HEK293 (cell line): ENCODE measurements around the gene OSBP2.
"Not testable (repeated sequence)": the region's sequence is repeated elsewhere in the genome, so short reads cannot be mapped to it uniquely, and the experiment has no call there.

Experiments used
- CTCF ChIA-PET: fragments of 350-600 bp; formaldehyde crosslinking; extraction: SDS; loops from one replicate; lab custom pipeline; 2021; ENCODE audit warnings: antibody characterized with exemption; lab: Yijun Ruan, JAX
- POLR2A ChIA-PET: fragments of 300-600 bp; formaldehyde crosslinking; extraction: SDS; loops from one replicate; lab custom pipeline; 2020; ENCODE audit warnings: antibody characterized with exemption, inconsistent platforms; lab: Yijun Ruan, JAX
- H3K27ac ChIP-seq: fragments of 200-500 bp; sonication (Bioruptor generic); 2 replicates; pipeline ENCODE4 v1.5.1; 2014; ENCODE audit warnings: low read depth, low read length, control low read depth, inconsistent platforms; ENCODE audit errors: extremely low read depth
- H3K36me3 ChIP-seq, 2 experiments: fragments of 200-500 bp in 1 of 2; sonication (Bioruptor generic) in 1 of 2; 1 replicate in 1 of 2; 2 replicates in 1 of 2; pipeline ENCODE4 v1.5.1; 2014 to 2017; ENCODE audit warnings: inconsistent platforms in 2 of 2, low read length in 2 of 2; ENCODE audit not compliant: control insufficient read depth in 2 of 2, insufficient read depth in 1 of 2
- H3K4me1 ChIP-seq: fragments of 200-500 bp; sonication (Bioruptor generic); 2 replicates; pipeline ENCODE4 v1.5.1; 2014; ENCODE audit warnings: mild to moderate bottlenecking, low read length, inconsistent platforms; ENCODE audit not compliant: control insufficient read depth, insufficient read depth
- H3K4me3 ChIP-seq: 2 replicates; pipeline ENCODE4 v1.5.1; 2011; ENCODE audit warnings: low read depth, mild to moderate bottlenecking, control low read depth, low read length, moderate library complexity
- H3K9me3 ChIP-seq: fragments of 200-500 bp; sonication (Bioruptor generic); 2 replicates; pipeline ENCODE4 v1.5.1; 2014; ENCODE audit warnings: low read depth, low read length, inconsistent platforms; ENCODE audit not compliant: control insufficient read depth, insufficient read depth
- GLIS1 ChIP-seq: fragments of 450-650 bp; formaldehyde crosslinking; IDR thresholded peaks from 2 replicates; pipeline ENCODE4 v1.5.1; 2016; ENCODE audit warnings: missing biosample characterization, missing genetic modification characterization
- KLF16 ChIP-seq: fragments of 450-650 bp; formaldehyde crosslinking; IDR thresholded peaks from 2 replicates; pipeline ENCODE4 v1.5.1; 2017; ENCODE audit warnings: missing biosample characterization, missing genetic modification characterization
- SCRT1 ChIP-seq: fragments of 450-650 bp; formaldehyde crosslinking; IDR thresholded peaks from 2 replicates; pipeline ENCODE4 v1.5.1; 2016; ENCODE audit warnings: missing biosample characterization, missing genetic modification characterization, borderline replicate concordance
- SCRT2 ChIP-seq: fragments of 450-650 bp; formaldehyde crosslinking; IDR thresholded peaks from 2 replicates; pipeline ENCODE4 v1.5.1; 2016; ENCODE audit warnings: missing biosample characterization, missing genetic modification characterization
- SP7 ChIP-seq: fragments of 450-650 bp; formaldehyde crosslinking; IDR thresholded peaks from 2 replicates; pipeline ENCODE4 v1.5.1; 2016; ENCODE audit warnings: missing biosample characterization, missing genetic modification characterization
- ZIC2 ChIP-seq: fragments of 450-650 bp; formaldehyde crosslinking; IDR thresholded peaks from 2 replicates; pipeline ENCODE4 v1.5.1; 2016; ENCODE audit warnings: missing biosample characterization, missing genetic modification characterization
- ZNF10 ChIP-seq: fragments of 450-650 bp; formaldehyde crosslinking; IDR thresholded peaks from 2 replicates; pipeline ENCODE4 v1.5.1; 2017; ENCODE audit warnings: missing biosample characterization, missing genetic modification characterization
- ZNF350 ChIP-seq: fragments of 450-650 bp; formaldehyde crosslinking; IDR thresholded peaks from 2 replicates; pipeline ENCODE4 v1.5.0; 2017; ENCODE audit warnings: missing biosample characterization, mild to moderate bottlenecking, missing genetic modification characterization
- ZNF585B ChIP-seq: fragments of 450-650 bp; formaldehyde crosslinking; IDR thresholded peaks from 2 replicates; pipeline ENCODE4 v1.5.1; 2016; ENCODE audit warnings: missing biosample characterization, missing genetic modification characterization
- ZNF660 ChIP-seq: fragments of 450-650 bp; IDR thresholded peaks from 2 replicates; pipeline ENCODE4 v1.5.1; 2018; ENCODE audit warnings: missing biosample characterization, mild to moderate bottlenecking, missing genetic modification characterization
- ZNF670 ChIP-seq: fragments of 450-650 bp; formaldehyde crosslinking; IDR thresholded peaks from 2 replicates; pipeline ENCODE4 v1.5.1; 2016; ENCODE audit warnings: missing biosample characterization, missing genetic modification characterization, low read depth
- TF ChIP-seq, protein P1 (sequence below): fragments of 450-650 bp; formaldehyde crosslinking; IDR thresholded peaks from 2 replicates; pipeline ENCODE4 v1.5.1; 2017; ENCODE audit warnings: missing biosample characterization, missing genetic modification characterization
- TF ChIP-seq, protein P2 (sequence below): fragments of 450-650 bp; formaldehyde crosslinking; IDR thresholded peaks from 2 replicates; pipeline ENCODE4 v1.5.1; 2016; ENCODE audit warnings: missing biosample characterization, missing genetic modification characterization
- TF ChIP-seq, protein P3 (sequence below): fragments of 450-650 bp; formaldehyde crosslinking; IDR thresholded peaks from 2 replicates; pipeline ENCODE4 v1.5.1; 2016; ENCODE audit warnings: missing biosample characterization, missing genetic modification characterization

OSBP2 gene

DNA sequence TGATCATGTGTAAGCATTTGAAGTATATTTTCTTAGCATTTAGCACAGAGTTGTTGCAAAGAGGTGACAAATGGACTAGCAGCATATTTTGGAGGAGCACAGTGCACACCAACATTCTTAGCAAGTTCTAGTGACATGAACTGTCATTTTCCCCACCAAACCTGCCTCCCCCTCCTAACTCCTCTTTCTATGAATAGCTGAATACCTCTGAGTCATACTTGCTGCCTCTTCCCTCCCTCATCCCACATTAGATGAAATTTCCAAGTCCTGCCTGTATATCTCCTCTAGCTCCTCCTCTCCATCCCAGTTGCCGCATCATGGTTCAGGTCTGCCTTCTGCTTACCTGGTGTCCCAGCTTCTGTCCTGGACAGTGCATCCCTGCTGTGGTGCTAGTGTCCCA is 7.2 kb downstream of the OSBP2 start (continued):
- TF ChIP-seq, protein P1, sequence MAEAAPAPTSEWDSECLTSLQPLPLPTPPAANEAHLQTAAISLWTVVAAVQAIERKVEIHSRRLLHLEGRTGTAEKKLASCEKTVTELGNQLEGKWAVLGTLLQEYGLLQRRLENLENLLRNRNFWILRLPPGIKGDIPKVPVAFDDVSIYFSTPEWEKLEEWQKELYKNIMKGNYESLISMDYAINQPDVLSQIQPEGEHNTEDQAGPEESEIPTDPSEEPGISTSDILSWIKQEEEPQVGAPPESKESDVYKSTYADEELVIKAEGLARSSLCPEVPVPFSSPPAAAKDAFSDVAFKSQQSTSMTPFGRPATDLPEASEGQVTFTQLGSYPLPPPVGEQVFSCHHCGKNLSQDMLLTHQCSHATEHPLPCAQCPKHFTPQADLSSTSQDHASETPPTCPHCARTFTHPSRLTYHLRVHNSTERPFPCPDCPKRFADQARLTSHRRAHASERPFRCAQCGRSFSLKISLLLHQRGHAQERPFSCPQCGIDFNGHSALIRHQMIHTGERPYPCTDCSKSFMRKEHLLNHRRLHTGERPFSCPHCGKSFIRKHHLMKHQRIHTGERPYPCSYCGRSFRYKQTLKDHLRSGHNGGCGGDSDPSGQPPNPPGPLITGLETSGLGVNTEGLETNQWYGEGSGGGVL (tag by site-specific recombination) = peak; percentile 65
- TF ChIP-seq, all 188 proteins: peak for 7

DNA sequence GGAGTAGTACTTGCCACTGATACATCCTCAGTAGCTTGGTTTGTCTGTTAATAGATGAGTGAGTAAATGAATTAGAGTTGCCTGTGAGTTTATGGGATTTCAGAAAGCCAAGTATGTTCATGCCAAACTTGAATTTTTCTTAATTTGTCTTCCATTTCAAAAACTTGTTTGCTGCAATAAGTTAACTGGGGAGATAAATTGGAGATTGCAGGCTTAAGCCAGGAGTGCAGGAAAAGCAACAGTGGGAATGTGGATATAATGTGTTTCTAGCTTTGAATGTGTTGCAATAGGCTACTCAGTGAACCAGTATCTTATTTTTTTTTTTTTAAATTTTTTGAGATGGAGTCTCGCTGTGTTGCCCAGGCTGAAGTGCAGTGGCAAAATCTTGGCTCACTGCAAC is 8.2 kb downstream of the OSBP2 start:
- no peak overlapping the region for H3K4me3 ChIP-seq
- H3K27ac ChIP-seq = no peak overlapping the region
- H3K9me3 ChIP-seq = no peaks in the 10 kb centered on the region
- H3K4me1 ChIP-seq = no peaks in the 10 kb centered on the region; the same call in 1 of the 2 replicates
- ChIA-PET CTCF (interaction anchor here (1.3 to 1.8 kb wide), 2 partner anchors 33 to 69 kb away, joined by 3 to 6 read pairs; no protein-coding TSS in a partner anchor), POLR2A (interaction anchor here (0.6 to 1.7 kb wide), 3 partner anchors 9 to 68 kb away, joined by 3 to 7 read pairs (median 6); partner anchors contain the start of gene OSBP2)
- TF ChIP-seq ZNF670 (tag by site-specific recombination) (no peak), SCRT1 (no peak)
- TF ChIP-seq, protein P1 (tag by site-specific recombination) = no peak
- no peaks in the 10 kb centered on the region for H3K36me3 ChIP-seq

DNA sequence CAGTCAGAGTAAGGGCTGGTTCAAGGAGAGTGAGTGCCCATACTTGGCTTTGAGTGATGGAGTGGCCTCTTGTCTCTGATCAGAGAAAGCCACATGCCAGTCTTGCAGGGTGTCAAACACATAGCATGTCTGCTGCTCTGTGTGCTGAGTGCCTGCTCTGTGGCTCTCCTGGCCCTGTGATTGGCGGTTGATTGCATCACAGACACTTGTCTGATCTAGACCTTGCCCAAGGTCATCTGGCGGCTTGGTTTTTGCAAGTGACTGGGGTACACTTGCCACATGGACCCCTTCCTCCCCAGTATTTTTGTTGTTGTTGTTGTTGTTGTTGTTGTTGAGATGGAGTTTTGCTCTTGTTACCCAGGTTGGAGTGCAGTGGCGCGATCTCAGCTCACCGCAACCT is 10.3 kb downstream of the OSBP2 start:
- H3K4me3 ChIP-seq = no peak overlapping the region
- POLR2A ChIA-PET = no interaction called here
- H3K4me1 ChIP-seq = no peaks in the 10 kb centered on the region; the same call in 1 of the 2 replicates
- H3K27ac ChIP-seq = no peak overlapping the region
- CTCF ChIA-PET = no interaction called here
- TF ChIP-seq, protein P2, sequence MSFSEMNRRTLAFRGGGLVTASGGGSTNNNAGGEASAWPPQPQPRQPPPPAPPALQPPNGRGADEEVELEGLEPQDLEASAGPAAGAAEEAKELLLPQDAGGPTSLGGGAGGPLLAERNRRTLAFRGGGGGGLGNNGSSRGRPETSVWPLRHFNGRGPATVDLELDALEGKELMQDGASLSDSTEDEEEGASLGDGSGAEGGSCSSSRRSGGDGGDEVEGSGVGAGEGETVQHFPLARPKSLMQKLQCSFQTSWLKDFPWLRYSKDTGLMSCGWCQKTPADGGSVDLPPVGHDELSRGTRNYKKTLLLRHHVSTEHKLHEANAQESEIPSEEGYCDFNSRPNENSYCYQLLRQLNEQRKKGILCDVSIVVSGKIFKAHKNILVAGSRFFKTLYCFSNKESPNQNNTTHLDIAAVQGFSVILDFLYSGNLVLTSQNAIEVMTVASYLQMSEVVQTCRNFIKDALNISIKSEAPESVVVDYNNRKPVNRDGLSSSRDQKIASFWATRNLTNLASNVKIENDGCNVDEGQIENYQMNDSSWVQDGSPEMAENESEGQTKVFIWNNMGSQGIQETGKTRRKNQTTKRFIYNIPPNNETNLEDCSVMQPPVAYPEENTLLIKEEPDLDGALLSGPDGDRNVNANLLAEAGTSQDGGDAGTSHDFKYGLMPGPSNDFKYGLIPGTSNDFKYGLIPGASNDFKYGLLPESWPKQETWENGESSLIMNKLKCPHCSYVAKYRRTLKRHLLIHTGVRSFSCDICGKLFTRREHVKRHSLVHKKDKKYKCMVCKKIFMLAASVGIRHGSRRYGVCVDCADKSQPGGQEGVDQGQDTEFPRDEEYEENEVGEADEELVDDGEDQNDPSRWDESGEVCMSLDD (tag by site-specific recombination) = no peak
- TF ChIP-seq SCRT2 (tag by site-specific recombination) = peak; percentile 42
- H3K9me3 ChIP-seq = no peaks in the 10 kb centered on the region
- H3K36me3 ChIP-seq = no peaks in the 10 kb centered on the region

DNA sequence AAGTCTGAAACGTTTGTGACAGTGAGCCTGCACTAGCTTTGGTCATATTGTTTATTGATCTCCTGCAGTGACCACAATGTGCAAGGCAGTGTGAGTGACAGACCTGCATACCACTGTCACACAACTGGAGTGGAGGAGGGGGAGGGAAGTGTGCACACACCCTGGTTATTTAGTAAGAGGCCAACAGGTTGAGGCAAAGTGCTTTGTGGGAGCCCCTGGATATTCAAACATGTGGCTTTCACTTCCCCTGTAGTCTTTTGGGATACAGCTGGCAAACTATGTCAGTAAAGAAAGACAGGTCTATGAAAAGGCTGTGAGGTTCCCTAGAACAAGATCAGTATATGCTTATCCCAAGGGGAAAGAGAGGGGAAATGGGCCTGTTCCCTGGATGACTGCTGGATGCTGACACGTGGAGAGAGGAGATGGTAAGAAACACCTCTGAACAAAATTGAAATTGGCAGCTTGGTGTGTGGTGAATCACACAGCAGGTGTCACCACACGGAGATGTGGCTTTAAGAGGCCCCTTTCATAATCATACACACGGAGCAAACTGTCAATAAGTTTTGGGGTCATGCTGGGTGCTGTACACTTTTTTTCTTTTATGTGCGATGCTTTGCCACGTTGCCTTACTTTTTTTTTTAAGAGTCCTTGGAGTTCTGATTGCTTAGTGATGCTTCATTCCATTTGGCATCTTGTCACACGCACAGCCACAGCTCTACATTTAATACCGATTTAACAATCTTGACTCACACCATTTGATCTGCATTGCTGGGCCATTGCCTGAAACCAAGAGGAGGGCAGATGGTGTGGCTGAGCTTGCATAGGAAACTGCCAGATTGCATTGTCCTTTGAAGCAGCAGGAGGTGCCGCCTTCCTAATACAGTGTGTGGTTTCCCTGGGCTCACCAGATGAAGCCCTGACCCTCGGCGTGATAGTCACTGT is 11.3 kb downstream of the OSBP2 start:
- H3K36me3 ChIP-seq = no peaks in the 10 kb centered on the region
- no peaks in the 10 kb centered on the region; the same call in 1 of the 2 replicates for H3K4me1 ChIP-seq
- POLR2A ChIA-PET = no interaction called here
- H3K9me3 ChIP-seq = no peaks in the 10 kb centered on the region
- H3K27ac ChIP-seq = no peak overlapping the region
- TF ChIP-seq GLIS1 (tag by site-specific recombination) = peak; percentile 27; the same call in 1 of the 2 replicates
- TF ChIP-seq ZNF660 = no peak
- peak; percentile 33; the same call in 1 of the 2 replicates for TF ChIP-seq ZIC2 (tag by site-specific recombination)
- TF ChIP-seq SCRT2 (tag by site-specific recombination) = peak; percentile 59
- no peak for TF ChIP-seq ZNF585B (tag by site-specific recombination)
- TF ChIP-seq, protein P3, sequence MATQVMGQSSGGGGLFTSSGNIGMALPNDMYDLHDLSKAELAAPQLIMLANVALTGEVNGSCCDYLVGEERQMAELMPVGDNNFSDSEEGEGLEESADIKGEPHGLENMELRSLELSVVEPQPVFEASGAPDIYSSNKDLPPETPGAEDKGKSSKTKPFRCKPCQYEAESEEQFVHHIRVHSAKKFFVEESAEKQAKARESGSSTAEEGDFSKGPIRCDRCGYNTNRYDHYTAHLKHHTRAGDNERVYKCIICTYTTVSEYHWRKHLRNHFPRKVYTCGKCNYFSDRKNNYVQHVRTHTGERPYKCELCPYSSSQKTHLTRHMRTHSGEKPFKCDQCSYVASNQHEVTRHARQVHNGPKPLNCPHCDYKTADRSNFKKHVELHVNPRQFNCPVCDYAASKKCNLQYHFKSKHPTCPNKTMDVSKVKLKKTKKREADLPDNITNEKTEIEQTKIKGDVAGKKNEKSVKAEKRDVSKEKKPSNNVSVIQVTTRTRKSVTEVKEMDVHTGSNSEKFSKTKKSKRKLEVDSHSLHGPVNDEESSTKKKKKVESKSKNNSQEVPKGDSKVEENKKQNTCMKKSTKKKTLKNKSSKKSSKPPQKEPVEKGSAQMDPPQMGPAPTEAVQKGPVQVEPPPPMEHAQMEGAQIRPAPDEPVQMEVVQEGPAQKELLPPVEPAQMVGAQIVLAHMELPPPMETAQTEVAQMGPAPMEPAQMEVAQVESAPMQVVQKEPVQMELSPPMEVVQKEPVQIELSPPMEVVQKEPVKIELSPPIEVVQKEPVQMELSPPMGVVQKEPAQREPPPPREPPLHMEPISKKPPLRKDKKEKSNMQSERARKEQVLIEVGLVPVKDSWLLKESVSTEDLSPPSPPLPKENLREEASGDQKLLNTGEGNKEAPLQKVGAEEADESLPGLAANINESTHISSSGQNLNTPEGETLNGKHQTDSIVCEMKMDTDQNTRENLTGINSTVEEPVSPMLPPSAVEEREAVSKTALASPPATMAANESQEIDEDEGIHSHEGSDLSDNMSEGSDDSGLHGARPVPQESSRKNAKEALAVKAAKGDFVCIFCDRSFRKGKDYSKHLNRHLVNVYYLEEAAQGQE (tag by site-specific recombination) = no peak
- TF ChIP-seq ZNF10 (tag by site-specific recombination) = no peak
- TF ChIP-seq ZNF350 = no peak
- TF ChIP-seq SP7 (tag by site-specific recombination) = no peak
- TF ChIP-seq KLF16 (tag by site-specific recombination) = no peak
- H3K4me3 ChIP-seq = no peak overlapping the region
- CTCF ChIA-PET = interaction anchor here (0.6 kb wide), 1 partner anchor 314 kb away, joined by 5 read pairs; no protein-coding TSS in a partner anchor

DNA sequence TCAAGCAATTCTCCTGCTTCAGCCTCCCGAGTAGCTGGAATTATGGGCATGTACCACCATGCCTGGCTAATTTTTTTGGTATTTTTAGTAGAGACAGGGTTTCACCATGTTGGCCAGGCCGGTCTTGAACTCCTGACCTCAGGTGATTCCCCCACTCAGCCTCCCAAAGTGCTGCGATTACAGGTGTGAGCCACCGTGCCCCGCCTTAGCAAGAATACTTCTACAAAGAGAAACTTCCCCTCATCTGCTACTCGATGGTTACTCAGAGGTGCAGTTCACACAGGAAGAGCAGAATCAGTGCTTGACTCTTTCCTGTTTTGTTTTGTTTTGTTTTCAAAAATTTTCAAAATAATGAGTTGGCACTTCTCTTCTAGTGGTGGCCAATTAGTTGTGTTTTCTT is 15.3 kb downstream of the OSBP2 start:
- H3K27ac ChIP-seq, H3K4me3 ChIP-seq, POLR2A ChIA-PET, H3K36me3 ChIP-seq, H3K9me3 ChIP-seq, H3K4me1 ChIP-seq: not testable (repeated sequence)
- CTCF ChIA-PET = interaction anchor here (0.7 kb wide), 1 partner anchor 141 kb away, joined by 3 read pairs; no protein-coding TSS in a partner anchor
